Lower lobe of right lung (tissue), 2 donors: Measurements from ENCODE around the gene C9. TPM values are rescaled to one million over a fixed set of nuclear protein-coding genes. Genes with fewer than 3 reads are reported as not detected.

Source experiments
- ATAC-seq, 2 donors: fragments of 200-7000 bp; cut with Tn5 transposase; one replicate each; pipeline ENCODE4 v1.9.1; 2020 to 2022; ENCODE audit warnings: mild to moderate bottlenecking in 2 of 2, moderate library complexity in 2 of 2
- DNase-seq: peaks from one replicate; pipeline ENCODE4 v3.0.0-alpha.2; 2020
- H3K27ac ChIP-seq: fragments of 200-600 bp; one replicate; pipeline ENCODE4 v1.8.0; 2022
- H3K27me3 ChIP-seq: fragments of 200-600 bp; one replicate; pipeline ENCODE4 v1.8.0; 2022; ENCODE audit warnings: low read depth
- H3K36me3 ChIP-seq: fragments of 200-600 bp; one replicate; pipeline ENCODE4 v1.8.0; 2022; ENCODE audit warnings: mild to moderate bottlenecking
- H3K4me1 ChIP-seq: fragments of 200-600 bp; one replicate; pipeline ENCODE4 v1.8.0; 2022
- H3K4me3 ChIP-seq: fragments of 200-600 bp; one replicate; pipeline ENCODE4 v1.8.0; 2022; ENCODE audit warnings: mild to moderate bottlenecking
- H3K9me3 ChIP-seq: fragments of 200-600 bp; one replicate; pipeline ENCODE4 v1.8.0; 2022
- intact Hi-C: fragments of 100-400 bp; cut with DNase I; formaldehyde crosslinking; loops from one replicate; pipeline ENCODE4 v1.11.0; 2022
- total RNA-seq: library from RNA; stranded (reverse); fragmentation: NEBNext Ultra II Directional; extraction: Animal tissue kit (Norgen Biotek cat#: 25700); gene quantifications from one replicate; pipeline ENCODE4 v1.2.1, GENCODE V29; 2021
- TF ChIP-seq, protein P1 (sequence below): fragments of 200-600 bp; IDR thresholded peaks from one replicate; pipeline ENCODE4 v1.8.0; 2022; ENCODE audit warnings: antibody characterized with exemption, mild to moderate bottlenecking
- donor health status: DM: no; HTN: yes; CAD: no; lungs with severe emphysema.

C9 gene
- total RNA-seq, 1 donor from 2014 or later = 0.27 TPM

DNA sequence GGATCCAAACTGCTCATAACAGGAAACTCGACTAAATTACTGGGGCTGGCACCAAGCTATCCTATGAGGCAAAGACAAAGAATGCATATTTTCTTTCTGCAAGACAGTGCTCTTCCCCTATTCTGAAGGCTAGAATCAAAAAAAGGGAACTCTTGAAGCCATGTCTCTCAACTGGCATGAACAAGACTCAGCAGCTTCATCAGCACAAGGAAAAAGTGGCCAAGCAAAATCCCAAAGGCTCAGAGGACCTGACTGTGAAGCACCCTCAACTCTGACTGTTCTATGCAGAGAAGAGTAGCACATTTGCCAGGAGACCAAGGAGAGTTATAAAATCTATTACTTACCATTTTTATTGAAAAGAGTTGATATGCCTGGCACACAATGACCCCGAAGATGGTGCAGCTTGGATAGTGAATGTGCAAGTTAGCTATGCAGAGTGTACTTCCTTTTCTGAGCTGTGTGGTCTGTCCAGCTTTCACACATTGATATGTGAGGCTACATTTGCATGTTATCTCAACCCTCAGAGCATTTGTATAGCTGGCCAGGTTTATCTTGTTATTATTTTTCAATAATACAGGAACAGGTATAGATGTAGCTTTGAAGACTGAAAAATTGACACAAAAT is 94.0 kb downstream of the C9 start:
- DNase-seq = no peak
- Histone ChIP-seq H3K27ac (peak overlapping the region; percentile 64), H3K4me3 (peak overlapping the region; percentile 17), H3K4me1 (peaks cover 21% of the 10 kb centered on the region), H3K9me3 (no peaks in the 10 kb centered on the region), H3K27me3 (no peaks in the 10 kb centered on the region), H3K36me3 (no peaks in the 10 kb centered on the region)
- ATAC-seq = peak; percentile 45 to 71
- TF ChIP-seq, protein P1, sequence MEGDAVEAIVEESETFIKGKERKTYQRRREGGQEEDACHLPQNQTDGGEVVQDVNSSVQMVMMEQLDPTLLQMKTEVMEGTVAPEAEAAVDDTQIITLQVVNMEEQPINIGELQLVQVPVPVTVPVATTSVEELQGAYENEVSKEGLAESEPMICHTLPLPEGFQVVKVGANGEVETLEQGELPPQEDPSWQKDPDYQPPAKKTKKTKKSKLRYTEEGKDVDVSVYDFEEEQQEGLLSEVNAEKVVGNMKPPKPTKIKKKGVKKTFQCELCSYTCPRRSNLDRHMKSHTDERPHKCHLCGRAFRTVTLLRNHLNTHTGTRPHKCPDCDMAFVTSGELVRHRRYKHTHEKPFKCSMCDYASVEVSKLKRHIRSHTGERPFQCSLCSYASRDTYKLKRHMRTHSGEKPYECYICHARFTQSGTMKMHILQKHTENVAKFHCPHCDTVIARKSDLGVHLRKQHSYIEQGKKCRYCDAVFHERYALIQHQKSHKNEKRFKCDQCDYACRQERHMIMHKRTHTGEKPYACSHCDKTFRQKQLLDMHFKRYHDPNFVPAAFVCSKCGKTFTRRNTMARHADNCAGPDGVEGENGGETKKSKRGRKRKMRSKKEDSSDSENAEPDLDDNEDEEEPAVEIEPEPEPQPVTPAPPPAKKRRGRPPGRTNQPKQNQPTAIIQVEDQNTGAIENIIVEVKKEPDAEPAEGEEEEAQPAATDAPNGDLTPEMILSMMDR = no peak
- intact Hi-C loops = no loop called here

DNA sequence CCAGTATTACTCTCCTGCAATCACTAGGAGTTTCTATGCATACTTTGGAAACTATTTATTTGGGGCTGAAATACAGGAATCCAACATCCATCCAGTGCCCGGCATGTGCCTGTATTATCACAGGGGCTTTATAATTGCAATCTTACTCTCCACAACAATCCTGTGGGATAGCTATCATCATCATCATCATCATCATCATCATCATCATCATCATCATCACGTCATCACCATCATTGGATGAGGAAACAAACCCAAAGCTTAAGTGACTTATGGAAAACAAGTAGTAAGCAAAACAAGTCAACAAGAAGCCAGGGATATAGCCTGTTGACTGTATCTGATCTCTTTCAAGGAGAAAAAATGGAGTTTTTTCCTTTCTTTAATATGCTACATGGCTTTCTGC is 97.1 kb downstream of the C9 start:
- Histone ChIP-seq H3K36me3 (no peaks in the 10 kb centered on the region), H3K27me3 (no peaks in the 10 kb centered on the region), H3K9me3 (no peaks in the 10 kb centered on the region), H3K4me3 (no peak overlapping the region), H3K4me1 (no peaks in the 10 kb centered on the region), H3K27ac (no peak overlapping the region)
- TF ChIP-seq, protein P1 = no peak
- ATAC-seq (no peak), DNase-seq (no peak)
- intact Hi-C loops = no loop called here

DNA sequence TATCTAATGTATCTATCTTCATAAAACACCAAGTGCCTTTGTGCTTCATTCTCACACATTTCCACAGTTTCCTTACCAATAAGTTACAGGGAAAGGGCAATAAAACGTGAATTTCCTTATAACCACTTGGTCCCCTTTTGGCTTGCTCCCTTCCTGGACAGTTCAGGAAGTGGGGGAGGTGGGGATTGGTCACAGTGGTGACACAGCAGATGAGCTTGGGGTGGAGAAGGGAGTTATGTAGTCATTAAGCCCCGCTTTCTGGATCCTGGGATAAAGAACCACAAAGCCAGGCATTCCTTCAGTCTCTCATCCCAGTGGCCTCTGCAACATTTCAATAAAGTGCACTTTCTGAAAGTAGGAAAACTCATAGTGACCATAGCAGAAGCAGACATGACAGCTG is 97.9 kb downstream of the C9 start:
- DNase-seq = no peak
- no peaks in the 10 kb centered on the region for H3K4me1 ChIP-seq
- no peaks in the 10 kb centered on the region for H3K27me3 ChIP-seq
- intact Hi-C loops = no loop called here
- no peak overlapping the region for H3K27ac ChIP-seq
- ATAC-seq = no peak
- no peaks in the 10 kb centered on the region for H3K9me3 ChIP-seq
- H3K36me3 ChIP-seq = no peaks in the 10 kb centered on the region
- TF ChIP-seq, protein P1 = no peak
- no peak overlapping the region for H3K4me3 ChIP-seq

DNA sequence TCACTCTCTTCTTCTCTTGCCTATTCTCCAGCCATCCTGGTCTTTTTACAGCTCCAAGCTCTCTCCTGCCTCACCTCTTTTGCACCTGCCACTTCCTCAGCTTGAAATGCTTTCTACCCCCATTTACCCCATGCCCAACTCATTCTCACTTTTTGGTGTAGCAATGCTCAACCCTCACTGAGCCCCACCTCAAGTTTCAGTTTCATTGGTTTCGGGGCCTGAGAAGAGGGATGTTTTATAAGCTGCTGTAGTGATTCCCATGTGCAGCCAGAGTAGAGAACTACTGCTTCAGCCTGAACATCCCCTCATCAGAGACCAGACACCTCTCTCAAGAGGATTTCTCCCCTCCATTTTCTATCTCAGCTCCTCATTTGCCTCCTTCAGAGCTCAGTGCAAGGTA is 99.8 kb downstream of the C9 start:
- no peaks in the 10 kb centered on the region for H3K4me1 ChIP-seq
- H3K4me3 ChIP-seq = no peak overlapping the region
- ATAC-seq (no peak), DNase-seq (no peak)
- H3K36me3 ChIP-seq = no peaks in the 10 kb centered on the region
- H3K9me3 ChIP-seq = no peaks in the 10 kb centered on the region
- H3K27ac ChIP-seq = no peak overlapping the region
- TF ChIP-seq, protein P1 = no peak
- intact Hi-C loops = no loop called here
- H3K27me3 ChIP-seq = no peaks in the 10 kb centered on the region

DNA sequence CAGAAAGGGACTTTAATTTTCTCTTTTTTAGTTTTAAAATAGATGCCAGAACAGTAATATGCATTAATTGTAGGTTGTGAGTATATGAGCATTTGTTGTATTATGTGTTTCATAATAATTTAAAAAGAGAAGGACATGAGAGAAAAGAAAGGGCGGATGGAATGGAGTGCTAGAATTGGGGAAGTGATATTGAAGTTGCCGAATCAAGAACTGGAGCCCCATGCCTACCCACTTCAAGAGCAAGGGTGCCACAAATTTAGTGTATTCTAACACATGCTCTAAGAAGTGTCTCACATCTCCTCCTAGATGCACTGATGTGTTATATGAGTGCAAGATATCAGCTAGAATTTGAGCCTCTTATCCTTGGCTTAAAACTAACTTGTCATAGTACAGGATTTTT is 101.3 kb downstream of the C9 start:
- TF ChIP-seq, protein P1 = no peak
- Histone ChIP-seq H3K4me1 (no peaks in the 10 kb centered on the region), H3K27ac (no peak overlapping the region), H3K27me3 (no peaks in the 10 kb centered on the region), H3K9me3 (no peaks in the 10 kb centered on the region), H3K36me3 (no peaks in the 10 kb centered on the region), H3K4me3 (no peak overlapping the region)
- ATAC-seq (no peak), DNase-seq (no peak)
- intact Hi-C loops = no loop called here
